HL-60 (cell line): ENCODE measurements around the gene MARCHF3.
A peak's percentile ranks its signal among the peaks of the same experiment; 100 is the strongest.

Experiments
- DNase-seq, 2 experiments: peaks; one replicate each; pipeline ENCODE4 v3.0.0-alpha.2; 2010 to 2020; ENCODE audit warnings: low read depth in 1 of 2, low spot score in 1 of 2
- H3K27ac ChIP-seq: fragments of 250-450 bp; sonication (Bioruptor Pico); replicated peaks from 2 replicates; pipeline ENCODE4 v1.5.1; 2020; ENCODE audit warnings: mild to moderate bottlenecking, moderate library complexity
- H3K27me3 ChIP-seq: fragments of 250-450 bp; sonication (Bioruptor Pico); 2 replicates; pipeline ENCODE4 v1.5.1; 2021; ENCODE audit warnings: mild to moderate bottlenecking, moderate library complexity; ENCODE audit not compliant: insufficient read depth, poor library complexity, severe bottlenecking
- H3K4me3 ChIP-seq: replicated peaks from 2 replicates; pipeline ENCODE4 v1.5.1; 2011; ENCODE audit warnings: mild to moderate bottlenecking, control low read depth, low read length; ENCODE audit not compliant: insufficient read depth
- CTCF ChIP-seq: IDR thresholded peaks from one replicate; pipeline ENCODE4 v1.5.1; 2011; ENCODE audit warnings: low read length, control low read depth, inconsistent platforms; ENCODE audit not compliant: insufficient read depth
- GABPA ChIP-seq: IDR thresholded peaks from 2 replicates; pipeline ENCODE4 v1.6.1; 2012; ENCODE audit warnings: low read depth
- POLR2AphosphoS5 ChIP-seq: IDR thresholded peaks from 2 replicates; pipeline ENCODE4 v1.6.1; 2012; ENCODE audit warnings: low read depth
- REST ChIP-seq: IDR thresholded peaks from 2 replicates; pipeline ENCODE4 v1.6.1; 2012; ENCODE audit warnings: low read depth; ENCODE audit not compliant: insufficient replicate concordance
- SPI1 ChIP-seq: IDR thresholded peaks from 2 replicates; pipeline ENCODE4 v1.6.1; 2012; ENCODE audit warnings: low read depth, mild to moderate bottlenecking, borderline replicate concordance

MARCHF3 gene

GRCh38 chr5:126924331-126925033 is 105.9 kb downstream of the MARCHF3 start:
- H3K4me3 ChIP-seq: no peak overlapping the region
- H3K27me3 ChIP-seq: no peaks in the 10 kb centered on the region
- no peak overlapping the region for H3K27ac ChIP-seq
- DNase-seq: no peak
- TF ChIP-seq SPI1 (no peak), CTCF (no peak), POLR2AphosphoS5 (no peak), GABPA (no peak), REST (no peak)

GRCh38 chr5:126921241-126922091 is 108.9 kb downstream of the MARCHF3 start:
- Histone ChIP-seq H3K27me3 (no peaks in the 10 kb centered on the region), H3K4me3 (no peak overlapping the region), H3K27ac (no peak overlapping the region)
- DNase-seq: peak in 1 of 2 experiments; percentile 16
- TF ChIP-seq CTCF: no peak
- TF ChIP-seq POLR2AphosphoS5: no peak

- no peak for DNase-seq
- TF ChIP-seq CTCF: no peak
- TF ChIP-seq SPI1: no peak
- no peak for TF ChIP-seq REST
- TF ChIP-seq POLR2AphosphoS5: no peak
- no peak for TF ChIP-seq GABPA
- Histone ChIP-seq H3K27me3 (no peaks in the 10 kb centered on the region), H3K27ac (no peak overlapping the region), H3K4me3 (no peak overlapping the region)
Observed at GRCh38 chr5:126920291-126920690, 110.1 kb downstream of the MARCHF3 start.
